ENCODE results near the gene UBXN2A.

DNA sequence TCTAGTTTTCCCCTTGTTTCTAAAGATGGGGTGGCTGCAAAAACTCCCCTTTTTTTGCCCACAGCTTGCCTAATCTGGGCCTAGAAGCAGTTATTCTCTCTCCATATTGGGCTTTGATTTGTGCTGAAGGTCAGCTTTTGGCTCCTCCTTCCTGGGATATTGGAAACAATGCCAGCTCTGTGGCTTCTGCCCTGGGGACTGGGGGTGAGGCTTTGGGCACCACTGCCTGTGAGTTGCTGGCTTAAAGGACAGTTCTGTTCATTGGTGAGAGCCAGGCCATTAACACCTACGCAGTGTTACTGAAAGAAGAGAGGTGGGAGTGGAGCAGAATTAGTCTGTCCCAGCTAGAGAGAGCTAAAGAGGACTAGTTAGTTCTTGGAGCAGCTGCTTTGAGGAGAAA, 4.3 kb downstream of the UBXN2A start:
- TF ChIP-seq, protein P1, sequence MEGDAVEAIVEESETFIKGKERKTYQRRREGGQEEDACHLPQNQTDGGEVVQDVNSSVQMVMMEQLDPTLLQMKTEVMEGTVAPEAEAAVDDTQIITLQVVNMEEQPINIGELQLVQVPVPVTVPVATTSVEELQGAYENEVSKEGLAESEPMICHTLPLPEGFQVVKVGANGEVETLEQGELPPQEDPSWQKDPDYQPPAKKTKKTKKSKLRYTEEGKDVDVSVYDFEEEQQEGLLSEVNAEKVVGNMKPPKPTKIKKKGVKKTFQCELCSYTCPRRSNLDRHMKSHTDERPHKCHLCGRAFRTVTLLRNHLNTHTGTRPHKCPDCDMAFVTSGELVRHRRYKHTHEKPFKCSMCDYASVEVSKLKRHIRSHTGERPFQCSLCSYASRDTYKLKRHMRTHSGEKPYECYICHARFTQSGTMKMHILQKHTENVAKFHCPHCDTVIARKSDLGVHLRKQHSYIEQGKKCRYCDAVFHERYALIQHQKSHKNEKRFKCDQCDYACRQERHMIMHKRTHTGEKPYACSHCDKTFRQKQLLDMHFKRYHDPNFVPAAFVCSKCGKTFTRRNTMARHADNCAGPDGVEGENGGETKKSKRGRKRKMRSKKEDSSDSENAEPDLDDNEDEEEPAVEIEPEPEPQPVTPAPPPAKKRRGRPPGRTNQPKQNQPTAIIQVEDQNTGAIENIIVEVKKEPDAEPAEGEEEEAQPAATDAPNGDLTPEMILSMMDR (IDR thresholded peaks at IDR 0.05; ENCODE audit: insufficient read depth, low read length, poor library complexity, severe bottlenecking), result no peak
- no peak for TF ChIP-seq EZH2phosphoT487 (conservative IDR thresholded peaks at IDR 0.05; ENCODE audit: low read length)
